ENCODE results near the gene FJX1. TPM values are rescaled to one million over a fixed set of nuclear protein-coding genes. Genes with fewer than 3 reads are reported as not detected.

Gene FJX1
- total and polyA plus RNA-seq, 10 donors = 3.0 to 40.6 (median 9.2) TPM

Other genes starting within 250 kb of the FJX1 start
- 1 to 10 TPM in 4 of 7 donors, under 1 TPM in 3; 0.47 to 3.8 (median 1.2) TPM for gene SLC1A2, start 198.9 kb upstream of the FJX1 start, total RNA-seq
- under 1 TPM; 0.26 to 0.94 (median 0.76) TPM for gene SLC1A2, start 198.9 kb upstream of the FJX1 start, polyA plus RNA-seq
- 10 to 100 TPM in 2 of 7 donors, 1 to 10 TPM in 5; 4.1 to 23.6 (median 5.6) TPM for gene PAMR1, start 92.8 kb upstream of the FJX1 start, total RNA-seq
- 1 to 10 TPM; 1.3 to 2.6 (median 2.3) TPM for gene PAMR1, start 92.8 kb upstream of the FJX1 start, polyA plus RNA-seq
- 10 to 100 TPM; 43.3 to 65.7 (median 53.8) TPM for gene TRIM44, start 44.3 kb downstream of the FJX1 start, total RNA-seq
- 1 to 10 TPM; 5.3 to 9.0 (median 5.5) TPM for gene TRIM44, start 44.3 kb downstream of the FJX1 start, polyA plus RNA-seq

Measured in spleen (tissue), 10 donors.